ENCODE measurements around the gene ZNF750.

ZNF750 gene

GRCh38 chr17:82810644-82811430 is 29.0 kb downstream of the ZNF750 start:
- no peak for DNase-seq

- no peak for DNase-seq
Observed at GRCh38 chr17:82808921-82809905, 30.6 kb downstream of the ZNF750 start.

GRCh38 chr17:82808006-82808405 is 31.8 kb downstream of the ZNF750 start:
- no peak for DNase-seq

- DNase-seq = no peak
Observed at GRCh38 chr17:82807562-82807961, 32.3 kb downstream of the ZNF750 start.

GRCh38 chr17:82807101-82807500 is 32.7 kb downstream of the ZNF750 start:
- DNase-seq = no peak

GRCh38 chr17:82806645-82807044 is 33.2 kb downstream of the ZNF750 start:
- DNase-seq = no peak

GRCh38 chr17:82805823-82806222 is 34.0 kb downstream of the ZNF750 start:
- no peak for DNase-seq

- DNase-seq = no peak
Observed at GRCh38 chr17:82805254-82805653, 34.6 kb downstream of the ZNF750 start.

GRCh38 chr17:82804442-82805191 is 35.2 kb downstream of the ZNF750 start:
- DNase-seq = no peak

GRCh38 chr17:82803606-82804005 is 36.2 kb downstream of the ZNF750 start:
- no peak for DNase-seq

GRCh38 chr17:82803185-82803584 is 36.6 kb downstream of the ZNF750 start:
- no peak for DNase-seq

- no peak for DNase-seq
Observed at GRCh38 chr17:82802075-82802780, 37.6 kb downstream of the ZNF750 start.

- no peak for DNase-seq
Observed at GRCh38 chr17:82801377-82801970, 38.3 kb downstream of the ZNF750 start.

GRCh38 chr17:82800885-82801284 is 38.9 kb downstream of the ZNF750 start:
- no peak for DNase-seq

GRCh38 chr17:82799591-82799990 is 40.2 kb downstream of the ZNF750 start:
- DNase-seq = no peak

- no peak for DNase-seq
Observed at GRCh38 chr17:82798752-82799151, 41.1 kb downstream of the ZNF750 start.

- DNase-seq = no peak
Observed at GRCh38 chr17:82797061-82797460, 42.8 kb downstream of the ZNF750 start.

GRCh38 chr17:82795615-82796014 is 44.2 kb downstream of the ZNF750 start:
- DNase-seq = no peak

- no peak for DNase-seq
Observed at GRCh38 chr17:82794781-82795482, 44.9 kb downstream of the ZNF750 start.

GRCh38 chr17:82793974-82794630 is 45.7 kb downstream of the ZNF750 start:
- DNase-seq = no peak

- DNase-seq = no peak
Observed at GRCh38 chr17:82791532-82791931, 48.3 kb downstream of the ZNF750 start.
